COR-L47 (cell line): ENCODE results near the gene MYORG.
"Not testable (repeated sequence)": the region's sequence is repeated elsewhere in the genome, so short reads cannot be mapped to it uniquely, and the experiment has no call there.

ENCODE experiments used
- DNase-seq: peaks from one replicate; lab custom pipeline; 2025; lab: John Stamatoyannopoulos, UW

The MYORG gene

DNA sequence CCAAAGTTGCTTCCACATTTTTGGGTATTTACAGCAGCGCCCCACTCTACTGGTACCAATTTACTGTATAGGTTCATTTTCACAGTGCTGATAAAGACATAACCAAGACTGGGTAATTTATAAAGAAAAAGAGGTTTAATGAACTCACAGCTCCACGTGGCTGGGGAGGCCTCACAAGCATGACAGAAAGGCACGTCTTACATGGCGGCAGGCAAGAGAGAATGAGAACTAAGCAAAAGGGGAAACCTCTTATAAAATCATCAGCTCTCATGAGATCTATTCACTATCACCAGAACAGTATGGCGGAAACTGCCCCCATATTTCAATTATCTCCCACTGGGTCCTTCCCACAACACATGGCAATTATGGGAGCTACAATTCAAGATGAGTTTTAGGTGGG lies 7.9 kb downstream of the MYORG start:
- not testable (repeated sequence) for DNase-seq

DNA sequence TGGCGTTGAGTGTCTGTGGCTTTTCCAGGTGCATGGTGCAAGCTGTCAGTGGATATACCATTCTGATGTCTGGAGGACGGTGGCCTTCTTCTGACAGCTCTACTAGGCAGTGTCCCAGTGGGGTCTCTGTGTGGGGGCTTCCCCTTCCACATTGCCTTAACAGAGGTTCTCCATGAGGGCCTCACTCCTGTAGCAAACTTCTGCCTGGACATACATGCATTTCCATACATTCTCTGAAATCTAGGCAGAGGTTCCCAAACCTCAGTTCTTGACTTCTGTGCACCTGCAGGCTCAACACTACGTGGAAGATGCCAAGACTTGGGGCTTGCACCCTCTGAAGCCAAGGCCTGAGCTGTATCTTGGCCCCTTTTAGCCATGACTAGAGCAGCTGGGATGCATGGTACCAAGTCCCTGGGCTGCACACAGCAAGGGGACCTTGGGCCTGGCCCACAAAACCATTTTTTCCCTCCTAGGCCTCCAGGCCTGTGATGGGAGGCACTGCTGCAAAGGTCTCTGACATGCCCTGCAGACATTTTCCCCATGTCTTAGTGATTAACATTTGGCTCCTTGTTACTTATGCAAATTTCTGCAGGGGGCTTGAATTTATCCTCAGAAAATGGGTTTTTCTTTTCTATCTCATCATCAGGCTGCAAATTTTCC lies 8.8 kb downstream of the MYORG start:
- not testable (repeated sequence) for DNase-seq

DNA sequence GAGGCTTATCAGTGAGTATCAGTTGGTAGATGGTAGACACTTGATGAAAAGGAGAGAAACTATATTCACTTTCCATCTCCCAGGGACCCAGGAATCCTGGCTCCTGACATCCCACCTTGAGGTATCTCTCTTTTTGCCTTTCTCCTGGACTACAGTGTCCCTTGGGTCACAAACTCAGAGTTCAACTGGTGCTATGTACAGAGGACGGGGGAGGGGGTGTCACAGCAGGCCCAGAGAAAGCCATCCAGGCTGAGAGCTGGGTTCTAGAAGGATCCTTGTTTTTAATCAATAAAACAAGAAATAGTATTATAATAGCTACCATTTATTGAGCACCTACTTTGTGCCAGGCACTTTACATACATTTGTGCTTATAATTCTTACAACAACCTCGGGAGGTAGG lies 10.3 kb downstream of the MYORG start:
- no peak for DNase-seq

DNA sequence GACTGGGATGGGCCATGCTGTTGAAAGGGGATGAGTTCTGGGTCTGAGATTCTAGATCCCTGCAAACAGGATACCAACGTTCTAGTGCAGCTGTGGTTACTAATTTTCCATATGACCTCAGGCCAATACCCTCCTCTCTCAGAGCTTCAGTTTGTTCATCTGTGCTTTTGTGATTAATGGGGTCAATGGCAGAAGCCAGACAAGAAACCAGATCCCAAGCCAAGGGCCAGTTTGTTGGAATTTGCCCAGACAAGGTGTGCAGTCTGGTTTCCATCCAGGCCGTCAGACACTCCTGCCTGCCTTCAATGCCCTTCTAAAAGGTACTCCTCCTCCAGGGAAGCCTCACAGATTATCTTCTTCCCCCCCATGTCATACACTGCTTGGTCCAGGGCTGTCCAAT lies 11.4 kb downstream of the MYORG start:
- DNase-seq = no peak

DNA sequence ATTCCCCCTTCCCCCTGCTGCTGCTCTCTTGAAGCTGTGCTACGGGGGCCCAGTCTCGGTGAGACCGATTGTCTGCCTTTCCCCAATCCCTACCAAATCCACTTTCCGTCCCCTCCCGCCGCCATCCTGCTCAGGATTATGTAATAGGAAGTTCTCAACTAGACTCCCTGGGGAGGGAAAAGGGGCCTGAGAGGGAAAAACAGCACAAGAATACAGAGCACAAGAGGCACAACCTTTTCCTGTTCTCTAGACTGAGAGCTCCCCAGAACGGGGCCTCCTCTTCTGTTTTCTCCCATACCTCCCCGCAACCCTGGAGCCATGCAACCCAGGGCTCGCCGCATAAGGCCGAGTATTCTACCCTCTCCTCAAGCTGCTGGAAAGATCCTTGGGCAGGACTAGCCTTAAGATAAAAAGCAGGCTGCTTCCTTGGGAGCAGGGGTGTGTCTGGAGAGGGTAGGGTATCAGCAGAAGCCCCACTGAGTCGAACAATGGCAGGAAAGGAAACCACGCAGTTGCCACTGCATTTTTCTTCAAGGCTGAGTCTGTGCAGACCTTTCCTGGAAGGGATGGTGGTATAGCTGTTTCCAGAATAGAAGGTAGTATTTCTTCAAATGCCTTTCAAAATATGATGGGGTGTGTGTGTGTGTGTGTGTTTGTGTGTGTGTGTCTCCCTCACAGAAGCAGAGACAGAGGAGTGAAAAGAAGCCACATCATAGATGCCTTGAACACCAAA lies 12.9 kb downstream of the MYORG start:
- DNase-seq = no peak

DNA sequence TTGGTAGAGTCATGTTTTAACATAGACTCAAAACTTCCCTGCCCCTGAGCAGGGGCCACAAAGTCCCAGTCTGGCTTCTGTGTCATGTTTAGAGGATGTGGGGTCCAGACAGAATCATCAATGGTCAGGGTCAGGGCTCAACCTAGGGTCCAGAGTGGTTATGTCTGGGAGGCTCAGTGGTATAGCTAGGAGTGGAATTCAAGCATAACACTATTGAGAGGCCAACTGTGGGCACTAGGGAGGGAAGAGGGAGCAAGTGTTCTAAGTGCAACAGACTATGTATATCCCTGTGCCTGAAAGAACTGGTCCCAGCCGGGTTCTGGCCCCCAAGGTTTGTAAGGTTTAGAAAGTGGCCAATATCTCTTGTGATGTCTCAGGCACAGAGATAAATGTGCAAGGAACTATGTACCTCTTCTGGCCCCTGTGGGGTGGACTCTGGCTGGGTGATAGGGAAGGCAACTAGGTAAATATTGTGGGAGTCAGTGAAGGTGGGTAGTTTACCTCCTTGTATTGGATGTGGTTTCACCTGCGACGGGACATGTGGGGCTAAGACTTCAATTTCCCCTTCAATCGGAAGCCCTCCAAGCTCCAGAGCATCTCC lies 14.0 kb downstream of the MYORG start:
- no peak for DNase-seq

DNA sequence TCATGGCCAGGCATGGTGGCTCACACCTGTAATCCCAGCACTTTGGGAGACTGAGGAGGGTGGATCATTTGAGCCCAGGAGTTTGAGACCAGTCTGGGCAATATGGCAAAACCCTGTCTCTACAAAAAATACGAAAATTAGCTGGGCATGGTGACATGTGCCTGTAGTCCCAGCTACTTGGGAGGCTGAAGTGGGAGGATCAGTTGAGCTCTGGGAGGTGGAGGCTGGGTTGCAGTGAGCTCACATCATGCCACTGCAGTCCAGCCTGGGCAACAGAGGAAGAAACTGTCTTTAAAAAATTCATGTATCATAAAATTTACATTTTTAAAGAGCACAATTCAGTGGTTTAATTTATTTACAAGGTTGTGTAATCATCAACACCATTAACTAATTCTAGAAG lies 23.7 kb downstream of the MYORG start:
- not testable (repeated sequence) for DNase-seq

DNA sequence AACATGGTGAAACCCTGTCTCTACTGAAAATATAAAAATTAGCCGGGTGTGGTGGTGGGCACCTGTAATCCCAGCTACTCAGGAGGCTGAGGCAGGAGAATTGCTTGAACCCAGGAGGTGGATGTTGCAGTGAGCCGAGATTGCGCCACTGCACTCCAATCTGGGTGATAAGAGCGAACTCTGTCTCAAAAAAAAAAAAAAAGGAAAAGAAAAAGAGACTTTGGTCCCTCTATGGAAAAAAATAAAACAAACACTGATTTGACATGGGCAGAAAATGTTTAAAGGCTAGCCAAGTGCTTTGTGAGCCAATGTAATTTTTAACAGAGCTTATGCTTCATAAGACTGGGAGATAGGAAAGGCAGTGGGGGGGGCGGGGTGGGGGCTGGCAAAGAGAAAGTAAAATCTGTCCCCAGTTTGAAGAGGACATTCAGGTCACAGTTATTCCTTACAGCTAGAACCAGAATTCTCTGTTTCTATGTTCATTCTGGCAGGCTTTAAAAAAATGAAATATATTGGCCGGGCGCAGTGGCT lies 24.5 kb downstream of the MYORG start:
- DNase-seq = not testable (repeated sequence)

DNA sequence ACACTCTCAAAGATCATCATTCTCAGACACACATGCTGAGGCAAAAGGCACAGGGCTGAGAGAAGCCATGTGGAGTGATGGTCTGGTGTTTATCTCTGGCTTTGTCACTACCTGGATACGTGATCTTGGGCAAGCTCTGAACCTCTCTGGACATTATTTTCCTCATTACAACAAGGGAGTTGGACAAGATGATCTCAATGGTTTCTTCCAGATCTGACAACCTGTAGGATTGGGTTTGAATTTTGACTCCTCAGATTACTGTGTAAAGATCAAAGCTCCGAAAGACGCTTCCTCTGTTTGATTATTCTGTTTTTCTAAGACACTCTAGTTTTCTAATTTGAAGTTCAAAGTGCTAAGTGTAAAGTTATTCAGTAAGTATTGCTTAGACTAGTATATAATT lies 27.4 kb downstream of the MYORG start:
- DNase-seq = no peak

DNA sequence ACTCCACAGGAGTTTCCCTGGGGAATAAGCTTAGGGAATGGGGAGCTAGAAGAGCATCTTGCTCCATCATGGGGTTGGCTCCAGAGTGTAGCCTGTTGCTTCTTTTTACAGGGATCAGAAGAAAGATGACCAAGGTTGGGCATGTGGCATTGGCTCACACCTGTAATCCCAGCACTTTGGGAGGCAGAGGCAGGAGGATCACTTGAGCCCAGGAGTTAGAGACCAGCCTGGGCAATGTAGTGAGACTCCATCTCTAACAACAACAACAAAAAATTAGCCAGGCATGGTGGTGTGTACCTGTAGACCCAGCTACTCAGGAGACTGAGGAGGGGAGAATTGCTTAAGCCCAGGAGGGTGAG lies 28.9 kb downstream of the MYORG start:
- no peak for DNase-seq

DNA sequence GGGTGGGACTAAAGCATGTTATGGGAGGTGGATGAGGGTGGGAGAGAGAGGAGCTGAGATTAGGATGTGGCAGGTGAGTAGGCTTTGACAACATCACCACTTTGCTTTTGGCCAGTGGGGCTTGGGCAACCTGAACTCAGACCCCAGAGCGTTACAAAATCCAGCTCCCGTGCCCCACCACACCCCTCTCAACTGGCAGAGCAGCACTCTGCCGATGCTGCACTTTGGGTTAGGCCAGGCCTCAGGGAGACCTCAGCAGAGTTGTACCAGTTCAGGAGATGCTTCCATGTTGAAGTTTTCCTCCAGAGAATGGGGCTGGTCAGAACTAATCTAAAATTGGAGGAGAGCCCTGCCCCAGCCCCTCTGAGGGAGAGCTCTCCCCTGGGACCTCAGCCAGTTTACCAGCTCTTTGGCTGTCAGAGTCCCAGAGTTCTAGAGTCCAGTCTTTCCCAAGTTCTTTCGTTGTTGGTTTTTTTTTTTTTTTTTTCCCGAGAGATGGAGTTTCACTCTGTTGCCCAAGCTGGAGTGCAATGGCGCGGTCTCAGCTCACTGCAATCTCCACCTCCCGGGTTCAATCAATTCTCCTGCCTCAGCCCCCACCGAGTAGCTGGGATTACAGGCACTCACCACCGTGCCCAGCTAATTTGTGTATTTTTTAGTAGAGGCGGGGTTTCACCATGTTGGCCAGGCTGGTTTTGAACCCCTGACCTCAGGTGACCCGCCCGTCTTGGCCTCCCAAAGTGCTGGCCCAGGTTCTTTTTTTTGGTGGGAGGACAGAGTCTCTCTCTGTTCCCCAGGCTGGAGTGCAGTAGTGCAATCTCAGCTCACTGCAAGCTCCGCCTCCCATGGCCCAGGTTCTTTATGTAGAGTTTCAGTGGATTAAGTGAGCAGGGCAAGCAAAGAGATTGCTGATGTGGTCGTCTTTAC lies 29.6 kb downstream of the MYORG start:
- no peak for DNase-seq

DNA sequence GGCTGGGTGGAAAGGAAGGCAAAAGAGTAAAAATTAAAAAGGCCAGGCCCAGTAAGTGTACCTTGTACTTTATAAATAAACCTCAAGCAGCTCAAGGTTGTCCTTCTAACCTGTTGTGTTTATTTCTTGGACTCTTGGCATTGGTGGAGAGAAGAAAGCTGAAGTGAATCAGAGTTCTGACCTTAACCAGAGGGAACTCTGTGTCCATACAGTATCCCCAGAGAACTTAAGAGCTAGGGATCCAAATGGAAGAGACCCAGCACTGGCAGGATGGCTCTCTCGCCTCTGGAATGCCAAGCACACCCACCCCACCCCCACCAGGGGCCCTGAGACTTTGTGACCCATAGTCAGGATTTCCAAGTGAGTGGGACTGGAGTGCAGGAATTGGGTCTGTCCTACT lies 33.1 kb downstream of the MYORG start:
- DNase-seq = no peak

DNA sequence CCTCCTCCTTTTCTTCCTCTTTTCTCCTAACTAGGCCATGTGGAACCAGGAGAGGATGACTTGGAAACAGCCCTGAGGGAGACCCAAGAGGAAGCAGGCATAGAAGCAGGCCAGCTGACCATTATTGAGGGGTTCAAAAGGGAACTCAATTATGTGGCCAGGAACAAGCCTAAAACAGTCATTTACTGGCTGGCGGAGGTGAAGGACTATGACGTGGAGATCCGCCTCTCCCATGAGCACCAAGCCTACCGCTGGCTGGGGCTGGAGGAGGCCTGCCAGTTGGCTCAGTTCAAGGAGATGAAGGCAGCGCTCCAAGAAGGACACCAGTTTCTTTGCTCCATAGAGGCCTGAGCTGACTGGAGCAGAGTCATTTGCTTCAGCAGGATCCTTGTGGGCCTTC lies 33.6 kb downstream of the MYORG start:
- no peak for DNase-seq

DNA sequence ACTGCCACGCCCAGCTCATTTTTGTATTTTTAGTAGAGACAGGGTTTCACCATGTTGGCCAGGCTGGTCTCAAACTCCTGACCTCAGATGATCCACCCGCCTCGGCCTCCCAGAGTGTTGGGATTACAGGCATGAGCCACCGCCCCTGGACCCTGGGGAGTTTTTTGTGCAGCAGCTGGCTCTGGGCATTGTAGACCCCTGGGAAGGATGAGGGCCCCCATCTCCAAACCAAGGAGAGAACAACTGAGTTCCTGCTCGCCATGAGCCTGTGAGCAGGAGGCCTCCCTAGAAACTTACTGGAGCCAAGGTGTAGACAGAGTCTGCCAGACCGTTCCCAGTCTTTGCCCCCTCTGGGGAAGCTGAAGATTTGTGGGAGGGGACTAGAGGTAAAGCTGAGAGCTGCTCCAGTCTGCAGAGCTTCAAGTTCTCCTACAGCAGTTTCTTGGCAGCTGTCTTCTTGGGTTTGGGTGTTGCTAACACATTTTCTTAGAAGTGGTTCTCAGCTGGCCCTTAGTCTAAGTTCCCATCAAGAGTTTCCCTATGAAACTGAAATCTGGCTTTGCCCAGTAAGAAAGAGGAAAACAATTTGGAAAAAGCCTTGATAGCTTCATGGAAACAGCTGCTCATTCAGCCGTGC lies 34.9 kb downstream of the MYORG start:
- DNase-seq = no peak

DNA sequence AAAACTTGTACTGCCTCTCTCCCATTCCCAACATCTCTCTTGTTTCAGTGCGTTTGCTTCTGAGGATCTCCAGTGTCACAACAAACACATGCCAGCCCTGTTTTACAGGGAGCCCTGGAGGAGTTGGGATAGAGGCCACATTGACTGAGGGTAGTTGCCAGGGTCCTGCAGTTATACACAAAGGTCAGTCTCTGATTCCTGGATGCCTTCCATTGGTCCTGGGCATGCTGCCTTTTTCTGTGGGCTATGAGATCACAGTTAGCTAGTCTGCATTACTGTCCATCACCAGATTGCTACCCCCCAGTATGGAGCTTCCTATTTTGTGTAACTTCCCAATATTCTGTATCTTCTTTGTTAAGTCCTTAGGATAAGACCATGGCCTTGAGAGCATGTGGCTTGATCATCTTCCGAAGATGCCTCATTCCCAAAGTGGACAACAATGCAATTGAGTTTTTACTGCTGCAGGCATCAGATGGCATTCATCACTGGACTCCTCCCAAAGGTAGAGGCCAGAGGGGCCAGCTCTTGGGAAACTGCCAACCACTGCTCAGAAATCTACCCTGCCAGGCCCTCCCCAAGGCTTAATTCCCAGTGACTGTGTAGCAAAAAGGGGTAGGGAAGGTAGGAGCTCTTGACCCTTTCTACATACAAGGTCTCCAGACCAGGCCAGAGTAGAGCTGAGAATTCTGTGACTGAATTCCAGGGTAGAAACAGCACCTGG lies 37.9 kb downstream of the MYORG start:
- DNase-seq = no peak

DNA sequence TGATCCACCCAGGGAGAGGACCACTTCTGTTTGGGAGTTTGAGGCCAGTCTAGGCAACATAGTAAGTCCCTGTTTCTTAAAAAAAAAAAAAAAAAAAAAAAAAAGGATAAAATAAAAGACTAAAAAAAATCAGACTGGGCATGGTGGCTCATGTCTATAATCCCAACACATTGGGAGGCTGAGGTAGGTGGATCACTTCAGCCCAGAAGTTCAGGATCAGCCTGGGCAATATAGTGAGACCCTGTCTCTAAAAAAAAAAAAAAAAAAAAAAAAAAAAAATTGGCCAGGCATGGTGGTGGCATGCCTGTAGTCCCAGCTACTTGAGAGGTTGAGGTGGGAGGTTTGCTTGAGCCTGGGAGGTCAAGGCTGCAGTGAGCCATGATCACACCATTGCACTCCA lies 38.6 kb downstream of the MYORG start:
- not testable (repeated sequence) for DNase-seq

DNA sequence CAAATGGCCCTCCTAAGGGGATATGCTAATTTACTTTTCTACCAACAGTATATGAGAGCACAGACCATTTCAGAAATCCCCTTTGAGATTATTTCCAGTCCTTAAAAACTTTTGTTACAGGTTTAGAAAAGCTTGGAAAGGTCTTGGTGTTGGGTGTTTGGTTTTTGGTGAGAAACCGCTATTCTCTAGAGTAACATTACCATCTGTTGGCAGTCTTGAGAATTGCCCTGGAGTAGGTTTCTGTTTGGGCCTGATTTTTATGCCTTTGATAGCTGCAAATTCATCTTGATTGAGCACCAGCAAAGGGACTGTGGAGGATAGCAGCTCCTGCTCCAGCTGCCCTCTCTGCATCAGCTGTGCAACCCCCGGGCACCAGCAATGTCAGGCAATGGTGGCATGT lies 39.3 kb downstream of the MYORG start:
- no peak for DNase-seq

DNA sequence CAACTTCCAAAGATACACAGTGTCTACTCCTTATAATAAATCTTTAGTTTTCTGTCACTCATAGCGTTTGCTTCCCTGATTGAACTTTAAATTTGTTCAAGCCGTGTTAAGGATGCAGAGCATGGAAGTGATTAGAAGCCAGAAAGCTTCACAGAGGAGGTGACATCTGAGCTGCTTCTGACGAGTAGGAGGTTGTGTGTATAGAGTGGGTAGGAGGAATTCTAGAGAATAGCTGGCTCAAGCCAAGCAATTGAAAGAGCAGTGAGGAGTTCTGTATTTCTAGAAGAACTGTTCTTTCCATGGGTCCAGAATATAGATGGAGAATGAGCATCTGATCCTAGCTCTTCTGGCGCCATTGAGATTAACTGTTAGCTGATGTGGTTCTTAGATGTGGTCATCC lies 41.3 kb downstream of the MYORG start:
- DNase-seq = no peak

DNA sequence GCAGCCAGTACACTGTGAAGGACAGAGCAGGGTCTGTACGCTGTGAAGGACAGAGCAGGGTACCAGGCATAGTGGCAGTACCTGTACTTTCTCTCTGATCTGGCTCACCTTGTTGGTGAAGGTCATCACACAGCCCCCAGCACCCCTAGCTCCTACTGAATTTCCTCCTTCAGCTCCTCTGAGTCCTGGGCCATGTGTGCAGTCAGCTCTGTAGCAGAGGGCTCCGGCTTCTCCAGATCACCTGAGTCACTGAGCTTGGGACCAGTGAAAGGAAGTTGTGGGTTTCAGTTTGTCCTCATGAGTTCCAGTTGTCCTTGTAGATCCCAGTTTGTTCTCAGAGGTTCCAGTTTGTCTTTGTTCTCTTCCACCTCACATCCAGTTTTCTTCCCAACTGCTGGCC lies 41.8 kb downstream of the MYORG start:
- no peak for DNase-seq

DNA sequence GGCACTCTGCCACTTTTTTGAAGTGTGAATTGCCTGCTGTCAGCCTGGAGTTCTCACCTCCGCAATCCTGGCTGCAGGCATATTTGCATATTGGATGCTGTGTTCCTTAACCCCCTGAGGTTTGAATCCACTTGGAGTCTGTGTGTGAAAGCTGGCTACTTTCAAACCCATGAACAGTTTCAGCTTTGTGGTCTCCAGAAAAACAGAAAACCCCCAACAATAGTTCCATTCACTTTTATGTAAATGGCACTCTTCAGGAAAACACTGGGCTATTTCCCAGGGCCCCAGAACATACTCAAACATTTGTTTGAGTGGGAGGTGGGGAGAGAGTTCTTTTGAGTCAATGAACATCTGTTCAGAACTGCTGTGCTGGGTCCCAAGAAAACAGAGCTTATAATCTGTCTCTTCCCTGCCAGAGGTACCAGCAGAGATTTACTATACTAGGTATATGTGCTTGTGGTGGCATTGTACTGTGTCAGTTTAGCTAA lies 42.3 kb downstream of the MYORG start:
- DNase-seq = no peak

DNA sequence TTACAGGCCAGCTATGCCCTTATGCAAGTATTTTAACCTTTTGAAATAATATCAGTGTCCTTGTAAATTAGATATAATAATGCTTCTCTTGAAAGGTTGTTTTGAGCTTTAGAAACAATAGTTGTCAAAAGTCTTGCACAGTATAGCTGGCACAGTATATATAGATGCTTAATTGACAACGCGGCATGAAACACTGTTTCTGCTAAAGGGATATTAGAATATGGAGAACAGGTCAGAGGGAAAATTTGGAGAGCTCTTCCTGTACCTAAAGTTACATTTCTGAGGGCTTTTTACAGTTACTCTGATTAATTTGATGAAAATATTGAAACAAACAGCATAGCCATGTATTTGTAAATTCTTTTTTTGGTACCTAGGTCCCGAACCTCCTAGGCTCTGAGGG lies 42.9 kb downstream of the MYORG start:
- DNase-seq = no peak
